ENCODE results near the gene EDN2.

Gene EDN2

DNA sequence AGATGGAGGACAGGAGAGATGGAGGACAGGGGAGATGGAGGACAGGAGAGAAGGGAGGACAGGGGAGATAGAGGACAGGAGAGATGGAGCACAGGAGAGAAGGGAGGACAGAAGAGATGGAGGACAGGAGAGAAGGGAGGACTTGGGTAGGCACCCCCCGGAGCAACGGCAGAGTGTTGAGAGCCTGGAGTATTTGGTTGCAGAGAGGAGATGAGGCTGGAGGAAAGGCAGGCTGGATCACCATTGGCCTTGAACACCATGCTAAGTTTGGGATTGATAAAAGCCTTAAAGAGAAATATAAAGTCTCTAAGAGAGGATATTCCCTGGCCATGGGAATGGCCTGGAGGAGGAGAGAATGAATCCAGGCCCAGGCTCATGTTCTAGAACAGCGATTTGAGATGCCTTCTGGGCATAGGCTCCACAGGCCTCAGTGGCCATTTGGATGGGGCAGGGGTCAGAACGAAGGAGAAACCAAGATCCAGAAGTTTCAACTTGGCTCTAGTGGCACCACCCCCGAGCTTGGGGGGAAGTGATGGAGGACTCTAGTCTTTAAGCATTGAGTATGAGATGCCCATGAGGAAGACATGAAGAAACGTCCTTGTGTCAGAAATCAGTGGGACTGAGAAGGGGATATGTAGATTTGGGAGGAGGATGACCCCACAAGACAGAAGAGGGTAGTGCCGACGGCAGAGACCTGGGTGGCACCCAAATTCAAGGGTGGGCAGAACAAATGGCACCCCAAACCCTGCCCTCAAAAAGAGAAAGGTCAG lies 47.9 kb upstream of the EDN2 start:
- Histone ChIP-seq H3K9me2 (replicated peaks; ENCODE audit: control insufficient read depth, low read length) (no peaks in the 10 kb centered on the region), H3K9me3 (ENCODE audit: control insufficient read depth, insufficient read depth, low read length) (peaks cover 20% of the 10 kb centered on the region; the same call in 1 of the 2 replicates), H3K27me3 (ENCODE audit: control insufficient read depth, low read length) (peaks cover 9% of the 10 kb centered on the region), H3K4me1 (ENCODE audit: control insufficient read depth, low read length) (peaks cover 4% of the 10 kb centered on the region), H3K4me2 (ENCODE audit: low read length) (no peak overlapping the region), H3K79me2 (ENCODE audit: control insufficient read depth, low read length) (no peaks in the 10 kb centered on the region), H4K20me1 (ENCODE audit: control insufficient read depth, insufficient read depth, low read depth, low read length) (no peaks in the 10 kb centered on the region), H3K4me3 (ENCODE audit: low read length) (no peak overlapping the region), H3F3A (ENCODE audit: control insufficient read depth, insufficient read depth) (no peaks in the 10 kb centered on the region), H3K36me3 (ENCODE audit: control insufficient read depth, low read length) (no peaks in the 10 kb centered on the region), H3K27ac (ENCODE audit: low read depth, low read length) (no peak overlapping the region)
- TF ChIP-seq, protein P1, sequence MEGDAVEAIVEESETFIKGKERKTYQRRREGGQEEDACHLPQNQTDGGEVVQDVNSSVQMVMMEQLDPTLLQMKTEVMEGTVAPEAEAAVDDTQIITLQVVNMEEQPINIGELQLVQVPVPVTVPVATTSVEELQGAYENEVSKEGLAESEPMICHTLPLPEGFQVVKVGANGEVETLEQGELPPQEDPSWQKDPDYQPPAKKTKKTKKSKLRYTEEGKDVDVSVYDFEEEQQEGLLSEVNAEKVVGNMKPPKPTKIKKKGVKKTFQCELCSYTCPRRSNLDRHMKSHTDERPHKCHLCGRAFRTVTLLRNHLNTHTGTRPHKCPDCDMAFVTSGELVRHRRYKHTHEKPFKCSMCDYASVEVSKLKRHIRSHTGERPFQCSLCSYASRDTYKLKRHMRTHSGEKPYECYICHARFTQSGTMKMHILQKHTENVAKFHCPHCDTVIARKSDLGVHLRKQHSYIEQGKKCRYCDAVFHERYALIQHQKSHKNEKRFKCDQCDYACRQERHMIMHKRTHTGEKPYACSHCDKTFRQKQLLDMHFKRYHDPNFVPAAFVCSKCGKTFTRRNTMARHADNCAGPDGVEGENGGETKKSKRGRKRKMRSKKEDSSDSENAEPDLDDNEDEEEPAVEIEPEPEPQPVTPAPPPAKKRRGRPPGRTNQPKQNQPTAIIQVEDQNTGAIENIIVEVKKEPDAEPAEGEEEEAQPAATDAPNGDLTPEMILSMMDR (IDR thresholded peaks at IDR 0.05; ENCODE audit: low read depth, low read length, poor library complexity, severe bottlenecking): no peak
- no peak for TF ChIP-seq EZH2phosphoT487 (IDR thresholded peaks at IDR 0.05; ENCODE audit: borderline replicate concordance, low read length)

GRCh38 chr1:41530411-41530810 lies 45.9 kb upstream of the EDN2 start:
- TF ChIP-seq, protein P1 (IDR thresholded peaks at IDR 0.05; ENCODE audit: low read depth, low read length, poor library complexity, severe bottlenecking): no peak
- no peak for TF ChIP-seq EZH2phosphoT487 (IDR thresholded peaks at IDR 0.05; ENCODE audit: borderline replicate concordance, low read length)
- no peaks in the 10 kb centered on the region for H3K4me1 ChIP-seq (ENCODE audit: control insufficient read depth, low read length)
- no peaks in the 10 kb centered on the region for H3K79me2 ChIP-seq (ENCODE audit: control insufficient read depth, low read length)
- peaks cover 27% of the 10 kb centered on the region; the same call in 1 of the 2 replicates for H3K9me3 ChIP-seq (ENCODE audit: control insufficient read depth, insufficient read depth, low read length)
- no peak overlapping the region for H3K4me3 ChIP-seq (ENCODE audit: low read length)
- H3F3A ChIP-seq (ENCODE audit: control insufficient read depth, insufficient read depth): no peaks in the 10 kb centered on the region
- H3K27ac ChIP-seq (ENCODE audit: low read depth, low read length): no peak overlapping the region
- no peak overlapping the region for H3K4me2 ChIP-seq (ENCODE audit: low read length)
- H4K20me1 ChIP-seq (ENCODE audit: control insufficient read depth, insufficient read depth, low read depth, low read length): no peaks in the 10 kb centered on the region
- H3K27me3 ChIP-seq (ENCODE audit: control insufficient read depth, low read length): no peaks in the 10 kb centered on the region
- H3K9me2 ChIP-seq (replicated peaks; ENCODE audit: control insufficient read depth, low read length): no peaks in the 10 kb centered on the region
- no peaks in the 10 kb centered on the region for H3K36me3 ChIP-seq (ENCODE audit: control insufficient read depth, low read length)

- Histone ChIP-seq H3K36me3 (ENCODE audit: control insufficient read depth, low read length) (no peaks in the 10 kb centered on the region), H3K9me2 (replicated peaks; ENCODE audit: control insufficient read depth, low read length) (no peaks in the 10 kb centered on the region), H3K79me2 (ENCODE audit: control insufficient read depth, low read length) (no peaks in the 10 kb centered on the region), H3K4me3 (ENCODE audit: low read length) (no peak overlapping the region), H3F3A (ENCODE audit: control insufficient read depth, insufficient read depth) (no peaks in the 10 kb centered on the region), H3K27me3 (ENCODE audit: control insufficient read depth, low read length) (no peaks in the 10 kb centered on the region), H3K9me3 (ENCODE audit: control insufficient read depth, insufficient read depth, low read length) (peaks cover 27% of the 10 kb centered on the region; the same call in 1 of the 2 replicates), H3K4me1 (ENCODE audit: control insufficient read depth, low read length) (no peaks in the 10 kb centered on the region), H3K4me2 (ENCODE audit: low read length) (no peak overlapping the region), H4K20me1 (ENCODE audit: control insufficient read depth, insufficient read depth, low read depth, low read length) (no peaks in the 10 kb centered on the region), H3K27ac (ENCODE audit: low read depth, low read length) (no peak overlapping the region)
- TF ChIP-seq EZH2phosphoT487 (IDR thresholded peaks at IDR 0.05; ENCODE audit: borderline replicate concordance, low read length): no peak
- TF ChIP-seq, protein P1 (IDR thresholded peaks at IDR 0.05; ENCODE audit: low read depth, low read length, poor library complexity, severe bottlenecking): no peak
Observed at GRCh38 chr1:41529621-41530395, 45.3 kb upstream of the EDN2 start.

Data from DOHH2 (cell line).